HG03025 (cell line): ENCODE data around the gene COMMD10.
"Not testable (repeated sequence)": the region's sequence is repeated elsewhere in the genome, so short reads cannot be mapped to it uniquely, and the experiment has no call there.

Source experiments
- ATAC-seq: cut with Tn5 transposase; IDR thresholded peaks from one replicate; pipeline ENCODE4 v1.9.1; 2021; ENCODE audit warnings: mild to moderate bottlenecking, moderate library complexity; ENCODE audit not compliant: unreplicated experiment, low FRiP score

Gene COMMD10

DNA sequence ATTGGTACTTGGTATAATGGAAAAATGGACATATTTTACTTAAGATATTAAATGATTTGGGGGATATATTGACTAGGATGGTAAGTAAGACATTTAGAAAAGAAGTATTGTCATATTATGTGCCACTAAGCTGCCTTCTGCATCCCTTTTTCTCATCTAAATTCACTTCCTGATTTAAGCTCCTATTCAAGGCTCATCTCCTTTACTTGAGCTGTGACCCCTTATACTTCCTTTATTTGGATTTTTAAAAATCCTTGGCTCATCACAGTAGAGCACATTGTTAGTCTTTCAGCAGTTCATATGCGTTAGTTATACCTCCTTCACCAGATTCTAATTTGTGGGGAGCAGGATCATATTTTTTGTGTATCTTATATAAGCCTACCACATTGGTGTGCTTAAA is 6.6 kb downstream of the COMMD10 start:
- ATAC-seq: no peak

GRCh38 chr5:116097301-116097700 is 12.5 kb downstream of the COMMD10 start:
- no peak for ATAC-seq

DNA sequence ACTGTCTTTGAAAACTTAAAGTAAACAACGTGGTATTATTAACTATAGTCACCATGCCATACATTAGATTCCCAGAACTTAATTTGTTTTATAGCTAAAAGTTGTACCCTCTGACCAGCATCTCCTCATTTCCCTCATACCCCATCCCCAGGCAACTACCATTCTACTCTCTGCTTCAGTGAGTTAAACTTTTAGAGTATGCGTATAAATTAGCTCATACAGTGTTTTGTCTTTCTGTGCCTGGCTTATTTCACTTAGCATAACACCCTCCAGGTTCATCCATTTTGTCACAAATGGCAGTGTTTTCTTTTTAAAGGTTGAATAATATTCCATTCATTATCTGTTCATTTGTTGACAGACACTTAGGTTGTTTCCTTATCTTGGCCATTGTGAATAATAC is 14.2 kb downstream of the COMMD10 start:
- ATAC-seq: no peak

DNA sequence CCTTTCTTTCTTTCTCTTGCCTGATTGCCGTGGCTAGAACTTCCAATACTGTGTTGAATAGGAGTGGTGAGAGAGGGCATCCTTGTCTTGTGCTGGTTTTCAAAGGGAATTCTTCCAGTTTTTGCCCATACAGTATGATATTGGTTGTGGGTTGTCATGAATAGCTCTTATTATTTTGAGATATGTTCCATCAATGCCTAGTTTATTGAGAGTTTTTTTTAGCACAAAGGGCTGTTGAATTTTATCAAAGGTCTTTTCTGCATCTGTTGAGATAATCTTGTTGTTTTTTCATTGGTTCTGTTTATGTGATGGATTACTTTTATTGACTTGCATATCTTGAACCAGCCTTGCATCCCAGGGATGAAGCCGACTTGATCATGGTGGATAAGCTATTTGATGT is 20.1 kb downstream of the COMMD10 start:
- not testable (repeated sequence) for ATAC-seq

GRCh38 chr5:116115163-116115562 is 30.3 kb downstream of the COMMD10 start:
- no peak for ATAC-seq

GRCh38 chr5:116130471-116130870 is 45.6 kb downstream of the COMMD10 start:
- ATAC-seq: no peak

DNA sequence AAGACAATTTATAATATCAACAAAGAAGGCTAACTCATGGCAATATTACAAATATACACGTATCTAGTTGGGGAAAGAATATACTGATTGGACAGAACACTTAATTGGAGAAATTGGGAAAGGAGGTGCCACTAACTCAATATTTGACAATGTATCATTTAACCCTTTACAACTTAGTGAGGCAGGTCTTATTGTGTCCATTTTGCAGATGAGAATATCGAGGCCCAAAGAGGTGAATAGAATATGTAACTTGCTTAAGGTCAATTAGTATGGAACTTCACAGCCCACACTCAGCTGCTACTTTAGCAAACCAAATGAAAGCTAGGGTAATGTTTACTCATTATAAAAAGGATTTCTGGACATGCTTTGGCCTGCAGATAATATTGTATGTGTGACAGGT is 46.2 kb downstream of the COMMD10 start:
- no peak for ATAC-seq

GRCh38 chr5:116133281-116133680 is 48.5 kb downstream of the COMMD10 start:
- ATAC-seq: no peak

DNA sequence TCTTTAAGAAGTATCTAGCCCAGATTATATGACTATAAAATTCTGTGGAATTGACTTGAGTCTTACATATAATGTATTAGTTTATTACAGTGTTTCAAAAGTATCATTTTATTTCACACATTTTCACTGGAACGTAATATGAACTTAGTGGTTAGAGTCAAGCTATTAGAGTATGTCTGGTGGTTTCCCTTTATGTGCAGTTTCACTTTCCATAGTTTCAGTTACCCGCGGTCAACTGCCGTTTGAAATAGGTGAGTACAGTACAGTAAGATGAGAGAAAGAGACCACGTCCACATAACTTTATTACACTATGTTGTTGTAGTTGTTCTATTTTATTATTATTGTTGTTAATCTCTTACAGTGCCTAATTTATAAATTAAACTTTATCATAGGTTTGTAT is 50.5 kb downstream of the COMMD10 start:
- peak; percentile 100 for ATAC-seq

GRCh38 chr5:116137544-116138378 is 52.9 kb downstream of the COMMD10 start:
- no peak for ATAC-seq

- ATAC-seq: no peak
Measured at GRCh38 chr5:116142495-116142894, 57.7 kb downstream of the COMMD10 start.

DNA sequence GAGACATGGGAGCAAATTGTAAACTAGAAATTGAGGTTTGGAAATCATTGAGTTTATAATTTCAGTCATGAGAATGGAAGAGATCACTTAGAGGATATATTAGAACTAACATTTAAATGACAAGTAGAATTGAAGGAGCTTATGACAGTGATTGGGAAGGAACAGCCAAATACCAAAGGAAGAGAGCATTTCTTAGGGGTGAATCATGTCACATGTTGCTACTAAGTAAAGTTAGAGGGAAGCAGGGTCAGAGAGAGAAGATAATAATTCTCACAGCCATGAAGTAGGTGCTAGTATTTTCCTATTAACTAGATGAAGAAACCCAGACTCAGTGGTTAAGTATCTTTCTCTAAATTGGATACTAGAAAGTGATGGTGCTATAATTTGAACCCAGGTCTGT is 59.3 kb downstream of the COMMD10 start:
- no peak for ATAC-seq

DNA sequence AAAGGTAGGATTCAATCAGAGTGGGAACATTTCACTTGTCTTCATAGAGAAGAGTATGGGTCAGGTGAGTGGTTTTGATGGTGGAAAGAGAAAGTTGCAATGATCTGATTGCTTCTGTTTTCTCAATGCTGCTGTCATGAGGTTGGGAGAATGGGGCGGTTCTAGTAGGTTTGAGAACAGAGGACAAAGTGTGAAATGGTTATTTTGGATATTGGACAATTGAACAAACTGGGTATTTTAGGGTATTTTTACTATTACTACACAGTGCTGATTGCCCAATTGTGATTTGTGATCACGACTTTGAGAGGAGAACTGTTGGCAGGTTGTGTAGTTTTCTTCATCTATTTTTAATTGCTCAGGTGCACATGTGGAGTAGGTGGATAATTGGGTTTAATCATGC is 60.2 kb downstream of the COMMD10 start:
- ATAC-seq: no peak

GRCh38 chr5:116145416-116145815 is 60.6 kb downstream of the COMMD10 start:
- no peak for ATAC-seq

GRCh38 chr5:116152169-116152568 is 67.3 kb downstream of the COMMD10 start:
- no peak for ATAC-seq

DNA sequence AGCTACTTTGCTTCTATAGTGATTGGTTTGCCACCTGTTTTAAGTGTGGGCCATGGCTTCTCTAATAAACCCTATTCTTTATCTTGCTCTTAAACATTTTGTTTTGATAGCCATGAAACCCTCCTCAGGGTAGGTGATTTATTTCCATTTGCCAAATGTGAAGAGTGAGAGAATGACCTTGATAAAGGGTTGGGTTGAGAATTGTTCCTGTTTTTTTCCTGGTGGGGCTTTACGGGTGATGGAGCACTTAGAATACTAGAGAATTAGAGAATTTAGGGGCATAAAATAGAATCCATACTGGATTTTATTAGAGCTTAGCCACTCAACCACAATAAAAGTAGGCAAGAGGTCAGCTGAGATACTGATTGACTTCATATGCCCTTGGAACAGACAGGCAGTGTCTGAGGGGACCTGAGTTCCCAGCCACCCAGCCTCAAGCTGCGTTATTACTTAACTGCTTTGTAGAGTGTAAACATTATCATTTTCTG is 68.9 kb downstream of the COMMD10 start:
- ATAC-seq: no peak

GRCh38 chr5:116154252-116154651 is 69.4 kb downstream of the COMMD10 start:
- no peak for ATAC-seq

DNA sequence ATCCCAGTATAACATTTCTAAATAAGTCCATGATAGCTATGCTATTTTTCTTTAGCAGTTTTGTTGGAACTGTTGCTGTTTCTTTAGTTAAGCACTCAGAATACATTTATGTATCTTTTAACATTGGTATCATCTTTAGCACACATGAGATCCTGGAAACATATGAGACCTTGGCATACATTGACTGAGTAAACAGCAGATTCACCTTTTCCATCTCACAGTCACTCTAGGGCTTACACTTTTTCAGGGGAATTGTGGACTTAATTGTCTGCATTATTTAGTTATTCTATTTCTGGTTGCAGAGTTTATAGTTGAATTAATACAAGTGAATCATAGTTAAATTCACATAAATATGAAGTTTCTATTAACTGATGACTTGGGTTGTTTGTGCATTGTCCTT is 70.1 kb downstream of the COMMD10 start:
- ATAC-seq: no peak

DNA sequence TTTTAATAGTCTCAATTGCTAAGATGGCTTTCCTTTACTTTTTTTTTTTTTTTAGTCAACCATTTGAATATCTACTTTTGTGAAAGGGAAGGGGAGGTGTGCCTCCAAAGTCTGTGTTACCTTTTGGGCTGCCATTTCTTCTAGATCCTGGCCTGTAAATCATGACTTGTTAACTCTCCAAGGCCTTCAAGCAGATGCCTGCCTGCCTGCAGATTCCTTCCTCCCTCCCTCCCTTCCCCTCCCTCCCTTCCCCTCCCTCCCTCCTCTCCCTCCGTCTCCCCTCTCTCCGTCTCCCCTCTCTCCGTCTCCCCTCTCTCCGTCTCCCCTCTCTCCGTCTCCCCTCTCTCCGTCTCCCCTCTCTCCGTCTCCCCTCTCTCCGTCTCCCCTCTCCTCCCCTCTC is 73.1 kb downstream of the COMMD10 start:
- ATAC-seq: no peak

GRCh38 chr5:116159006-116159405 is 74.2 kb downstream of the COMMD10 start:
- ATAC-seq: no peak

DNA sequence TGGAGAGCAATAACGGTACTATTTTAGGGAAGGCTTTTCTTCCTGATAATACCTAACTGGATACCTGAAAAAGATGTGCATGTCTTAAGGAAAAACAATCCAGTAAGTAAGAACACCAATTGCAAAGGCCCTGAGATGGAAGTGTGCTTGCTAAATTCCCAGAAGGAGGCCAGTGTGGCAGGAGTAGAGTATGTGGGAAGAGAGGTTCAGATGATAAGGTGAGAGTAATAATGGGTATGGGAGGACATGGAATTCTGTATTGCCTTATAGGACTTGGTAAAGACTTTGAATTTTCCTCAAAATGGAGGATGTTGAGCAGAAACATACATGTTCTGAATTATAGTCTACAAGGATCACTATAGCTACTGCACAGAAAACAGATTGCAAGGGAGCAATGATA is 89.3 kb downstream of the COMMD10 start:
- no peak for ATAC-seq

DNA sequence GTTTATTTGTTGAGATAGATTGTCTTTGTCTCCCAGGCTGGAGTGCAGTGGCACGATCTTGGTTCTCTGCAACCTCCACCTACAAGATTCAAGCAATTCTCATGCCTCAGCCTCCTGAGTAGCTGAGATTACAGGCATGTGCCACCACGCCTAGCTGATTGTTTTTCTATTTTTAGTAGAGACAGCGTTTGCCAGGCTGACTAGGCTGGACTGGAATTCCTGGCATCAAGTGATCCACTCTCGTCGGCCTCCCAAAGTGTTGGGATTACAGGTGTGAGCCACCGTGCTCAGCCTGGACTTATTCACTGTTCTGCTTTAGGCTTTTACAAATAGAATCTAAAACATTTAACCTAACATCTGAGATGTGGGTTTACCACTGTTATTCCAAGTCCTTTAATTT is 91.3 kb downstream of the COMMD10 start:
- ATAC-seq: no peak
